ENCODE measurements around the gene MYO3B.

DNA sequence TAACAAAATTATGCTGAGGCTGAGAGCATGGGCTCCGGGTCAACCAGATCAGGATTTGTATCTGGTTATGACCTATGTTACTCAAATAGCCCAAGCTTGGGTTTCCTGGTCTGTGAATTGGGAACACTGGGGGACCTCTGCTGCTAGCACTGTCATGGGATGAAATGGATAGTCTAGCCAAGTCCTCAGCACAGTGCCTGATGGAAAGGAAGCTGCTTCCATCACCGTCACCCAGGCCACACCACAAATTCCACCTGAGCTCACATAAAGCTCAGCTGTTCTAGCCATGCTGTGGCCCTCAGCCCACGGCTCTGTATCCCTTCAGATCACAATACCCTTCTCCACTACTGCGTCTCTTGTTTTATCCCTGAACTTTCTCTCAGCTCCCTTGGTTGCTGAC is 357.6 kb downstream of the MYO3B start:
- TF ChIP-seq CTCF (IDR thresholded peaks at IDR 0.05) (no peak), POLR2A (IDR thresholded peaks at IDR 0.05) (no peak), POLR2AphosphoS5 (IDR thresholded peaks at IDR 0.05) (no peak)
